GM12872 (cell line): ENCODE measurements around the gene RERE.

Experiments used
- TF ChIP-seq, protein P1 (sequence below): IDR thresholded peaks from 3 replicates; pipeline ENCODE4 v1.5.1; 2011; ENCODE audit warnings: low read depth, mild to moderate bottlenecking, low read length, moderate library complexity; ENCODE audit not compliant: insufficient read depth

The RERE gene

GRCh38 chr1:8536515-8536914 is 280.9 kb downstream of the RERE start:
- TF ChIP-seq, protein P1, sequence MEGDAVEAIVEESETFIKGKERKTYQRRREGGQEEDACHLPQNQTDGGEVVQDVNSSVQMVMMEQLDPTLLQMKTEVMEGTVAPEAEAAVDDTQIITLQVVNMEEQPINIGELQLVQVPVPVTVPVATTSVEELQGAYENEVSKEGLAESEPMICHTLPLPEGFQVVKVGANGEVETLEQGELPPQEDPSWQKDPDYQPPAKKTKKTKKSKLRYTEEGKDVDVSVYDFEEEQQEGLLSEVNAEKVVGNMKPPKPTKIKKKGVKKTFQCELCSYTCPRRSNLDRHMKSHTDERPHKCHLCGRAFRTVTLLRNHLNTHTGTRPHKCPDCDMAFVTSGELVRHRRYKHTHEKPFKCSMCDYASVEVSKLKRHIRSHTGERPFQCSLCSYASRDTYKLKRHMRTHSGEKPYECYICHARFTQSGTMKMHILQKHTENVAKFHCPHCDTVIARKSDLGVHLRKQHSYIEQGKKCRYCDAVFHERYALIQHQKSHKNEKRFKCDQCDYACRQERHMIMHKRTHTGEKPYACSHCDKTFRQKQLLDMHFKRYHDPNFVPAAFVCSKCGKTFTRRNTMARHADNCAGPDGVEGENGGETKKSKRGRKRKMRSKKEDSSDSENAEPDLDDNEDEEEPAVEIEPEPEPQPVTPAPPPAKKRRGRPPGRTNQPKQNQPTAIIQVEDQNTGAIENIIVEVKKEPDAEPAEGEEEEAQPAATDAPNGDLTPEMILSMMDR: no peak

GRCh38 chr1:8533907-8534306 is 283.5 kb downstream of the RERE start:
- TF ChIP-seq, protein P1: no peak

DNA sequence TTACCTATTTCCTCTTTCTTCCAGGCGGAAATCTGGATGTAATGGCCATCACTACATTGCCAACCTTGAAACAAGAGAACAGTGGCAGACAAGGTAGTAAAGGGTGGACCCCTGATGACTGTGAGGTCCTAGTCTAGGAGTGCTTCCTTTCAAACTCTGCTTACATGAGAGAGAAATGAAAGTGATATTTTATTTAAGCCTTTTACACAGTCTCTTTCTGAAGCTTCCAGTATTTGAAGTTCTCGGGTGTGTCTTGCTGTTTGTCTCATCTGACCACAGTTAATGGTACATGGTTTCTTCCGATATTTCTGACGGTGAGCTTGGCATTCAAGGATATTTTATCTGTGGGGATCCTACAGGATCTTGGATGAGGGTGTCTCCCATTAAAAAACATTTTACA is 284.3 kb downstream of the RERE start:
- TF ChIP-seq, protein P1: no peak

DNA sequence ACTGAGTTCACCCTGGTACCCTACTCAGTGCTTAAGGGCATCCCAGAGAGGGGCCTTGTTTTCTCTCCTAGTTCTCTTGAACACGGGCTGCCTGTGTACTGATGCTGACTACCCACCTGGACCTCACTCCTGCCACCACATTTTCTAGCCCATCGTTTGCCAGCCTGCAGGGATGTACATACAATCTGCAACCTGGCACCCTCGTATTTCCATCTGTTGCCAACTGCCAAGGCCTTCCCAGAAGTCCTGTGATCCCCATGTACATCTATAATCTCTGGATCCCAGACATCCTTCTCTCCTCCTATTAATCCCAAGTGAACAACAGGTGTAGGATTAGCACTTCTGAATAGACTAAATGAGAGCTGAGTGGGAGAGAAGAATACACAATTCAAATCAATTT is 287.5 kb downstream of the RERE start:
- TF ChIP-seq, protein P1: no peak

DNA sequence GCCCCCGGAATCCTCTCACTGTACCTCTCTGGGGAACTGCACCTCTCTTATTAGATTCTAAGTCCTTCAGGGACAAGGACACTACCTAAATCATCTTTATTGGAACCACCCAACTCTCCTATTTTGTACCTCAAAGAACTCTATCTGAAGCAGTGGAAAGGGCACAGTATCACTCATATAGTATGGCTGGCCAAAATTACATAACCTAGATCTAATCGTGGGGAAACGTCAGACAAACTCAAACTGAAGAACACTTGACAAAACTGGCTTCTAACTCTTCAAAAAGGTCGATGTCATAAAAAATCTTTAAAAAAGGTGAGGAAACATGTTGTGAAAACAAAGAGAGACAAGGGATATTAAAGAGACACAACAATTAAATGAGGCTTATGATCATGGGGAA is 289.5 kb downstream of the RERE start:
- TF ChIP-seq, protein P1: no peak

GRCh38 chr1:8525558-8526275 is 291.7 kb downstream of the RERE start:
- TF ChIP-seq, protein P1: no peak

GRCh38 chr1:8525216-8525557 is 292.3 kb downstream of the RERE start:
- TF ChIP-seq, protein P1: no peak
